ENCODE data around the gene TRABD2B. TPM values are rescaled to one million over a fixed set of nuclear protein-coding genes. Genes with fewer than 3 reads are reported as not detected.
A peak's percentile ranks its signal among the peaks of the same experiment; 100 is the strongest.

TRABD2B gene
- 0.64 TPM for total RNA-seq (ENCODE audit: unreplicated experiment)
- long read RNA-seq: 0 reads

GRCh38 chr1:47997289-47998200, at the start of gene TRABD2B:
TSS of gene TRABD2B (minus strand) at chr1:47997385.
- TF ChIP-seq CTCF (IDR thresholded peaks at IDR 0.05; ENCODE audit: partially characterized antibody, unreplicated experiment): peak; percentile 96
- Mint-ChIP-seq H3K36me3 (ENCODE audit: unreplicated experiment) (peaks cover 6% of the 10 kb centered on the region), H3K4me1 (ENCODE audit: low read depth, unreplicated experiment) (peaks cover 12% of the 10 kb centered on the region), H3K4me3 (ENCODE audit: unreplicated experiment) (peak within 1 kb of the TSS; percentile 97), H3K27ac (ENCODE audit: unreplicated experiment) (peak within 1 kb of the TSS; percentile 34), H3K27me3 (ENCODE audit: unreplicated experiment) (peaks cover 16% of the 10 kb centered on the region), H3K9me3 (ENCODE audit: unreplicated experiment) (peaks cover 2% of the 10 kb centered on the region)
- DNase-seq: peak; percentile 88

GRCh38 chr1:48044311-48044710, 47.1 kb upstream of the TRABD2B start:
- Mint-ChIP-seq H3K9me3 (ENCODE audit: unreplicated experiment) (no peaks in the 10 kb centered on the region), H3K27me3 (ENCODE audit: unreplicated experiment) (peaks cover 5% of the 10 kb centered on the region), H3K4me1 (ENCODE audit: low read depth, unreplicated experiment) (peaks cover 31% of the 10 kb centered on the region), H3K4me3 (ENCODE audit: unreplicated experiment) (no peak overlapping the region), H3K36me3 (ENCODE audit: unreplicated experiment) (no peaks in the 10 kb centered on the region), H3K27ac (ENCODE audit: unreplicated experiment) (no peak overlapping the region)
- no peak for DNase-seq
- no peak for TF ChIP-seq CTCF (IDR thresholded peaks at IDR 0.05; ENCODE audit: partially characterized antibody, unreplicated experiment)

- H3K36me3 Mint-ChIP-seq (ENCODE audit: unreplicated experiment): no peaks in the 10 kb centered on the region
- no peaks in the 10 kb centered on the region for H3K9me3 Mint-ChIP-seq (ENCODE audit: unreplicated experiment)
- DNase-seq: no peak
- peaks cover 2% of the 10 kb centered on the region for H3K27me3 Mint-ChIP-seq (ENCODE audit: unreplicated experiment)
- H3K27ac Mint-ChIP-seq (ENCODE audit: unreplicated experiment): no peak overlapping the region
- H3K4me1 Mint-ChIP-seq (ENCODE audit: low read depth, unreplicated experiment): peaks cover 31% of the 10 kb centered on the region
- TF ChIP-seq CTCF (IDR thresholded peaks at IDR 0.05; ENCODE audit: partially characterized antibody, unreplicated experiment): no peak
- H3K4me3 Mint-ChIP-seq (ENCODE audit: unreplicated experiment): no peak overlapping the region
These were observed 46.4 kb upstream of the TRABD2B start for GRCh38 chr1:48043622-48044021.

DNA sequence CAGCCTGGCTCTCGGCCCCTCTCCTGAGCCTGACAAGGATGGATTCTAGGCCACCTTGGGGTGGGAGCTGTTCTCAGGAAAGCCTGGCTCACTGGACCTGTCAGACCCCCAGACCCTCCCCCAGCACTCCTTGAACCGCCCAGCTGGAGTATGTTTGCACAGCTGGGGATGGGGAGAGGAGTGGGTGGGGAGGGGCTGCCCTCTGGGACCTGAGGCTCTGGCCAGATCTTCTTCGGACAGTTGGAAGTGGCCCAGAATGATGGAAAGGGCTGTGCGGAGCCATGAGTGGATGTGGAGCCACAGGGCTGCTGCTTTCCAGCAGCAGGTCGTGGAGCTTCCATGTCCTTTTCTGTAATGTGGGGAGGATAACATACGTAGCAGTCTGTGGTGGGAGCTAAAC, 43.0 kb upstream of the TRABD2B start:
- TF ChIP-seq CTCF (IDR thresholded peaks at IDR 0.05; ENCODE audit: partially characterized antibody, unreplicated experiment): no peak
- no peak for DNase-seq
- Mint-ChIP-seq H3K27ac (ENCODE audit: unreplicated experiment) (no peak overlapping the region), H3K9me3 (ENCODE audit: unreplicated experiment) (peaks cover 3% of the 10 kb centered on the region), H3K27me3 (ENCODE audit: unreplicated experiment) (peaks cover 2% of the 10 kb centered on the region), H3K4me1 (ENCODE audit: low read depth, unreplicated experiment) (peaks cover 28% of the 10 kb centered on the region), H3K36me3 (ENCODE audit: unreplicated experiment) (no peaks in the 10 kb centered on the region), H3K4me3 (ENCODE audit: unreplicated experiment) (no peak overlapping the region)
